NCI-H1930 (cell line): ENCODE measurements around the gene NBR1.
"Not testable (repeated sequence)": the region's sequence is repeated elsewhere in the genome, so short reads cannot be mapped to it uniquely, and the experiment has no call there.

Experiments used
- DNase-seq, 2 experiments: peaks; one replicate each; lab custom pipeline; 2025; lab: John Stamatoyannopoulos, UW

The NBR1 gene

GRCh38 chr17:43212641-43213490 lies 41.9 kb downstream of the NBR1 start:
- no peak for DNase-seq

GRCh38 chr17:43213545-43213944 lies 42.5 kb downstream of the NBR1 start:
- DNase-seq: no peak

GRCh38 chr17:43215341-43215740 lies 44.3 kb downstream of the NBR1 start:
- DNase-seq: no peak

- DNase-seq: no peak
Measured at GRCh38 chr17:43216369-43216761, 45.4 kb downstream of the NBR1 start.

GRCh38 chr17:43216762-43217613 lies 46.0 kb downstream of the NBR1 start:
- DNase-seq: no peak

GRCh38 chr17:43217614-43218087 lies 46.6 kb downstream of the NBR1 start:
- no peak for DNase-seq

- no peak for DNase-seq
Measured at GRCh38 chr17:43219001-43219400, 48.0 kb downstream of the NBR1 start.

- no peak for DNase-seq
Measured at GRCh38 chr17:43219746-43220380, 48.8 kb downstream of the NBR1 start.

- no peak for DNase-seq
Measured at GRCh38 chr17:43220511-43221125, 49.6 kb downstream of the NBR1 start.

GRCh38 chr17:43224146-43224705 lies 53.2 kb downstream of the NBR1 start:
- no peak for DNase-seq

- DNase-seq: no peak
Measured at GRCh38 chr17:43226393-43226792, 55.4 kb downstream of the NBR1 start.

- not testable (repeated sequence) for DNase-seq
Measured at GRCh38 chr17:43228020-43228782, 57.2 kb downstream of the NBR1 start, which contains the start of gene CCDC200. Gene CCDC200, minus strand, starts transcription at chr17:43228623. Its CDS starts 69 bp downstream, at chr17:43228554.

- DNase-seq: not testable (repeated sequence)
Measured at GRCh38 chr17:43231205-43232020, 60.4 kb downstream of the NBR1 start.

- DNase-seq: not testable (repeated sequence)
Measured at GRCh38 chr17:43232021-43232699, 61.1 kb downstream of the NBR1 start.

GRCh38 chr17:43233263-43233662 lies 62.2 kb downstream of the NBR1 start:
- DNase-seq: not testable (repeated sequence)

- DNase-seq: not testable (repeated sequence)
Measured at GRCh38 chr17:43233877-43234276, 62.9 kb downstream of the NBR1 start, which contains the start of gene RNU2-1. Gene RNU2-1, minus strand, starts transcription at chr17:43233977.

GRCh38 chr17:43239597-43239996 lies 68.6 kb downstream of the NBR1 start:
- not testable (repeated sequence) for DNase-seq

- not testable (repeated sequence) for DNase-seq
Measured at GRCh38 chr17:43240596-43241352, 69.8 kb downstream of the NBR1 start.
